ENCODE data around the gene ZNF253.
"Not testable (repeated sequence)": the region's sequence is repeated elsewhere in the genome, so short reads cannot be mapped to it uniquely, and the experiment has no call there.

The ZNF253 gene

DNA sequence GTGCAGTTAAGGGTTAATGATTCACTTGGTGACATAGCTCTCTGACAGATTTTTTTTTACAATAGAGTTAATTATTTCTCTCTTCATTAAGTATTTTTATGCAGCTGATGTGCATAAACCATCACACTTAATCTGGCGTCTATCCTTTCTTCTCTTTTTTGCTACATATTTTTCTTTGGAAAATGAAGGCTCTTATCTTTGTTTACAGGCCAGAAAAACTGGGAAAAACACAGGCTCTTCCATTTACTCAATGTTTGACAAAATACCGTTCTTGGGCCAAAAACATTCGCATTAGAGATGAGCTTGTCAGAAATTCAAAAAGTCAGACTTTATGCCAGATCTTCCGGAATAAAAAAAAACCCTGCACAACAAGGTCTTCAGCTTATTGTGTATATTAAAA is 12.0 kb downstream of the ZNF253 start:
- TF ChIP-seq, protein P1, sequence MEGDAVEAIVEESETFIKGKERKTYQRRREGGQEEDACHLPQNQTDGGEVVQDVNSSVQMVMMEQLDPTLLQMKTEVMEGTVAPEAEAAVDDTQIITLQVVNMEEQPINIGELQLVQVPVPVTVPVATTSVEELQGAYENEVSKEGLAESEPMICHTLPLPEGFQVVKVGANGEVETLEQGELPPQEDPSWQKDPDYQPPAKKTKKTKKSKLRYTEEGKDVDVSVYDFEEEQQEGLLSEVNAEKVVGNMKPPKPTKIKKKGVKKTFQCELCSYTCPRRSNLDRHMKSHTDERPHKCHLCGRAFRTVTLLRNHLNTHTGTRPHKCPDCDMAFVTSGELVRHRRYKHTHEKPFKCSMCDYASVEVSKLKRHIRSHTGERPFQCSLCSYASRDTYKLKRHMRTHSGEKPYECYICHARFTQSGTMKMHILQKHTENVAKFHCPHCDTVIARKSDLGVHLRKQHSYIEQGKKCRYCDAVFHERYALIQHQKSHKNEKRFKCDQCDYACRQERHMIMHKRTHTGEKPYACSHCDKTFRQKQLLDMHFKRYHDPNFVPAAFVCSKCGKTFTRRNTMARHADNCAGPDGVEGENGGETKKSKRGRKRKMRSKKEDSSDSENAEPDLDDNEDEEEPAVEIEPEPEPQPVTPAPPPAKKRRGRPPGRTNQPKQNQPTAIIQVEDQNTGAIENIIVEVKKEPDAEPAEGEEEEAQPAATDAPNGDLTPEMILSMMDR (IDR thresholded peaks at IDR 0.05; ENCODE audit: low read depth, low read length, missing control alignments): no peak
- H3K4me3 ChIP-seq (ENCODE audit: low read depth, low read length): no peak overlapping the region
- in situ Hi-C loops (cut with HindIII; ENCODE audit: low pct_ligation_motif_present, low sequenced_read_pairs): no loop called here
- no peaks in the 10 kb centered on the region for H3K36me3 ChIP-seq (replicated peaks)
- H3K27ac ChIP-seq: no peak overlapping the region
- no peaks in the 10 kb centered on the region for H3K27me3 ChIP-seq (replicated peaks)
- no peak for DNase-seq

DNA sequence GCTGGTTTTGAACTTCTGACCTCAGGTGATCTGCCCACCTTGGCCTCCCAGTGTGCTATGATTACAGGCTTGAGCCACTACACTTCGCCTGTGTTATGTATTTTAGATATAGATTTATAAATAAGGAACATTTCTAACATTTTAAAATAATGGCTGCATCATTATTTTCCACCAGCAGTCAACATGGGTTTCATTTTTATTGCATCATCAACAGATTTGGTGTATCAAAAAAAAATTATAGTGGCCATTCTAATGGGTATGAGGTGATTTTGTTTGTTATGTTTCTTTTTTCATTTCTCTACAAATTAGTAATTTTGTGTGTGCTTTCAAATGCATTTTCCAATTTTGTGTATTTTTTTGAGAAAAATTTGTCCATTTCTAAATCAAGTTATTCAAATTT is 18.9 kb downstream of the ZNF253 start:
- in situ Hi-C loops (cut with HindIII; ENCODE audit: low pct_ligation_motif_present, low sequenced_read_pairs): no loop called here
- no peaks in the 10 kb centered on the region for H3K36me3 ChIP-seq (replicated peaks)
- H3K27ac ChIP-seq: no peak overlapping the region
- no peak overlapping the region for H3K4me3 ChIP-seq (ENCODE audit: low read depth, low read length)
- no peak for DNase-seq
- H3K27me3 ChIP-seq (replicated peaks): no peaks in the 10 kb centered on the region
- TF ChIP-seq, protein P1 (IDR thresholded peaks at IDR 0.05; ENCODE audit: low read depth, low read length, missing control alignments): no peak

DNA sequence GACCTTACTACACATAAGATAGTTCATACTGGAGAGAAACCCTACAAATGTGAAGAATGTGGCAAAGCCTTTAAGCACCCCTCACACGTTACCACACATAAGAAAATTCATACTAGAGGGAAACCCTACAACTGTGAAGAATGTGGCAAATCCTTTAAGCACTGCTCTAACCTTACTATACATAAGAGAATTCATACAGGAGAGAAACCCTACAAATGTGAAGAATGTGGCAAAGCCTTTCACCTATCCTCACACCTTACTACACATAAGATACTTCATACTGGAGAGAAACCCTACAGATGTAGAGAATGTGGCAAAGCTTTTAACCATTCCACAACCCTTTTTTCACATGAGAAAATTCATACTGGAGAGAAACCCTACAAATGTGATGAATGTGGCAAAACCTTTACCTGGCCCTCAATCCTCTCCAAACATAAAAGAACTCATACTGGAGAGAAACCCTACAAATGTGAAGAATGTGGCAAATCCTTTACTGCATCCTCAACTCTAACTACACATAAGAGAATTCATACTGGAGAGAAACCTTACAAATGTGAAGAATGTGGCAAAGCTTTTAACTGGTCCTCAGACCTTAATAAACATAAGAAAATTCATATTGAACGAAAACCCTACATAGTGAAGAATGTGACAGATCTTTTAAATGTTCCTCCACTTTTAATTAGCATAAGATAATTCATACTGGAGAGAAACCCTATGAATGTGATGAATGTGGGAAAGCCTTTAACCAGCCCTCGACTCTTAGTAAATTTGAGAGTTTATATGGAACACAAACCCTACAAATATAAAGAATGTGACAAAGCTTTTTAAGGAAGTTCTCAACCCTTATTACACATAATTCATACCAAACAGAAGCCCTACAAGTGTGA is 26.6 kb downstream of the ZNF253 start:
- H3K27ac ChIP-seq; H3K27me3 ChIP-seq (replicated peaks); H3K36me3 ChIP-seq (replicated peaks); in situ Hi-C loops (cut with HindIII; ENCODE audit: low pct_ligation_motif_present, low sequenced_read_pairs); H3K4me3 ChIP-seq (ENCODE audit: low read depth, low read length); DNase-seq: not testable (repeated sequence)

DNA sequence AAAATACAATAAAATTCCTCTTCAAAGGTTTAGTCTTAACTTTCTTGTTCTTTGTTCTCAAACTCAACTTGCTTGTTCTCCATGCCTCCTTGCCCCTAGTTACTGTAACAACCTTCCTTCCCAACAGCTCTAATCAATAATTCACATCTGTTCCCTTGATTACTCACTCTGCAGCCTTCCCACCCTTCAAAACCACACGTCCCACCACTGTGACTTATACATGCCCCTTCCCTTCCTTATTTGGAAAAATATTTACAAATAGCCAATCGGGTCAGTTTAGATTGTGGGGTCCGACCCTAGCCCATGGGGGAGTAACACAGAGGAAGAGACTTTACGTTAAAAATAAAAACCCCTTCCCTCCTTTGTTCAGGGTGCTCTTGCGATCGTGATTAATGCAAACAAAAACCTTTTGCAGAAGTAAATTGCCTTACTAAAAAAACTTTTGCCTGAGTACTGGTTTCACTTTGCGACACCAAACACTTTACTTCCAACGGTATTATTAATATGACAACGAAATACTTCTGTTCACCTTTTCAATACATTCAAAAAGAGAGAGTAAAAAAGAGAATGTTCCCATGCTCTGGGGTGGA is 34.6 kb downstream of the ZNF253 start:
- DNase-seq: peak; percentile 66
- Histone ChIP-seq H3K36me3 (replicated peaks) (no peaks in the 10 kb centered on the region), H3K27ac (peak overlapping the region; percentile 87), H3K4me3 (ENCODE audit: low read depth, low read length) (peak overlapping the region; percentile 83), H3K27me3 (replicated peaks) (no peaks in the 10 kb centered on the region)
- in situ Hi-C loops (cut with HindIII; ENCODE audit: low pct_ligation_motif_present, low sequenced_read_pairs): no loop called here
- TF ChIP-seq, protein P1 (IDR thresholded peaks at IDR 0.05; ENCODE audit: low read depth, low read length, missing control alignments): no peak

DNA sequence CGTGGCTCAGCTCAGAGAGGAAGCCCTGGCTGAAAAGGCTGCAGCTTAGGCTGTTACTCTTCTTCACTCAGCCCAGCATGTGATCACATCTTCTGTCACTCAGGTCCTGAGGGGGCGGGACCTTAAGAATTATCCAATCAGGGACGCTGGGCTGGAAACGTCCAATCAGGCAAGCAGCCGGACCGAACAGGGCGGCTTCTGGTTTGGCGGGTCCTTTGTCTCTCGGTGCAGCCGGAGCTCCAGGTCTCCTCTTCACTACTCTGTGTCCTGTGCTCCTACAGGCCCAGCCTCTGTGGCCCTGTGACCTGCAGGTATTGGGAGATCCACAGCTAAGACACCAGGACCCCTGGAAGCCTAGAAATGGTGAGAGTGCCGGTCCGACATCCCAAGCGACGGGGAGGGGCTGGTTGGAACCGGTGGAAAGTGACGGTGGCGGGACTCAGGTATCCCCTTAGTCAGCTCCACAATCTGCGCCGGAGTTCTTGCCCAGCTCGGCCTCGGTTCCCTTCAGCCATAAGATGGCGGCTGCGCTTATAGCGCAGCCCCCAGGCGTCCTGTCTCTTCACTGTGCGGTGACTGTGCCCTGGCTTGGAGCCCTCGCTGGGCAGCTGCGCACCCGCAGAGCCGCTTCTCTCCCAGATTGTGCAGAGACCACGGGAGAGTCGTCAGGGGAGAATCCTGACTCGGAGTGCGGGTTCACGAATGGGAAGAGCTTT is 35.2 kb downstream of the ZNF253 start, which contains the start of gene ZNF93:
Gene ZNF93 (plus strand): TSS at position 218 of the 716 bp plus-strand sequence. CDS start 143 bp downstream, at position 361.
- TF ChIP-seq, protein P1 (IDR thresholded peaks at IDR 0.05; ENCODE audit: low read depth, low read length, missing control alignments): no peak
- Histone ChIP-seq H3K27ac (peak within 1 kb of the TSS; percentile 87), H3K4me3 (ENCODE audit: low read depth, low read length) (peak within 1 kb of the TSS; percentile 83), H3K36me3 (replicated peaks) (no peaks in the 10 kb centered on the region), H3K27me3 (replicated peaks) (no peaks in the 10 kb centered on the region)
- in situ Hi-C loops (cut with HindIII; ENCODE audit: low pct_ligation_motif_present, low sequenced_read_pairs): no loop called here
- DNase-seq: peak; percentile 98

DNA sequence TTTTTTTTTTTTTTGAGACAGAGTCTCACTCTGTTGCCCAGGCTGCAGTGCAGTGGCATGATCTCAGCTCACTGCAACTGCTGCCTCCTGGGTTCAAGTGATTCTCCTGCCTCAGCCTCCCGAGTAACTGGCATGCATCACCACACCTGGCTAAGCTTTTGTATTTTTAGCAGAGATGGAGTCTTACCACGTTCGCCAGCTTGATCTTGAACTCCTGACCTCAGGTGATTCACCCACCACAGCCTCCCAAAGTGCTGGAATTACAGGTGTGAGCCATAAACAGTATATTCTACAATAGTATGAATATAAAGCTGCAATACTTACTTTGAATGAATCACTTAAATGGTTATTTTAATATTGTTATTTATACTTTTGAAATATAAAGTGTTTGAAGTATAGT is 41.9 kb downstream of the ZNF253 start:
- DNase-seq; H3K27me3 ChIP-seq (replicated peaks); H3K27ac ChIP-seq; in situ Hi-C loops (cut with HindIII; ENCODE audit: low pct_ligation_motif_present, low sequenced_read_pairs); H3K4me3 ChIP-seq (ENCODE audit: low read depth, low read length); H3K36me3 ChIP-seq (replicated peaks): not testable (repeated sequence)
